Lung (tissue), 12 donors: Measurements from ENCODE around the gene CEP128. TPM values are rescaled to one million over a fixed set of nuclear protein-coding genes. Genes with fewer than 3 reads are reported as not detected.

Experiments used
- ATAC-seq: fragments of 200-7000 bp; cut with Tn5 transposase; one replicate; pipeline ENCODE4 v1.9.1; 2020; ENCODE audit warnings: moderate number of reproducible peaks; ENCODE audit not compliant: insufficient read depth, low FRiP score
- DNase-seq, 3 donors: peaks; one replicate each; pipeline ENCODE4 v3.0.0-alpha.2; 2013 to 2017
- H3K27ac ChIP-seq, 2 donors: one replicate each; pipeline ENCODE4 v1.5.1; 2013; ENCODE audit warnings: mild to moderate bottlenecking in 2 of 2, moderate library complexity in 2 of 2, control low read depth in 1 of 2, inconsistent platforms in 1 of 2, low read depth in 1 of 2, low read length in 1 of 2
- H3K27me3 ChIP-seq, 3 donors: one replicate each; pipeline ENCODE4 v1.5.1; 2013; ENCODE audit warnings: low read length in 2 of 3; ENCODE audit not compliant: control insufficient read depth in 3 of 3, insufficient read depth in 3 of 3
- H3K36me3 ChIP-seq, 4 donors: one replicate each; pipeline ENCODE4 v1.5.1; 2013; ENCODE audit warnings: low read length in 4 of 4, mild to moderate bottlenecking in 1 of 4, moderate library complexity in 1 of 4; ENCODE audit not compliant: control insufficient read depth in 4 of 4, insufficient read depth in 4 of 4
- H3K4me1 ChIP-seq, 5 donors: one replicate each; pipeline ENCODE4 v1.5.1; 2013; ENCODE audit warnings: low read length in 5 of 5, mild to moderate bottlenecking in 2 of 5, moderate library complexity in 1 of 5; ENCODE audit not compliant: control insufficient read depth in 5 of 5, insufficient read depth in 5 of 5
- H3K4me3 ChIP-seq: one replicate; pipeline ENCODE4 v1.5.1; 2013; ENCODE audit warnings: mild to moderate bottlenecking, control low read depth, moderate library complexity
- H3K9ac ChIP-seq, 2 donors: one replicate each; pipeline ENCODE4 v1.5.1; 2013; ENCODE audit warnings: low read length in 2 of 2, control low read depth in 1 of 2; ENCODE audit not compliant: insufficient read depth in 1 of 2
- H3K9me3 ChIP-seq, 4 donors: one replicate each; pipeline ENCODE4 v1.5.1; 2013; ENCODE audit warnings: low read length in 3 of 4, mild to moderate bottlenecking in 1 of 4, moderate library complexity in 1 of 4; ENCODE audit not compliant: control insufficient read depth in 4 of 4, insufficient read depth in 3 of 4
- CTCF ChIP-seq: IDR thresholded peaks from 2 replicates; pipeline ENCODE4 v1.5.1; 2012; ENCODE audit warnings: mild to moderate bottlenecking; ENCODE audit errors: control extremely low read depth, extremely low read depth
- WGBS, 2 donors: extraction: QIAGEN DNeasy Blood & Tissue Kit; methylation state at CpG; one replicate each; pipeline ENCODE4 v1.1.7; 2013; 5-methylcytosine and 5-hydroxymethylcytosine counted together
- polyA plus RNA-seq, 2 donors: library from polyadenylated mRNA; stranded (reverse); fragments of 200-250 nt; gene quantifications; one replicate each; pipeline ENCODE4 v1.2.1, GENCODE V29; 2013
- total RNA-seq, 2 donors: library from RNA; depleted of rRNA in 1 of 2; stranded (reverse); fragments of >200 nt in 1 of 2; gene quantifications; one replicate each; pipeline ENCODE4 v1.2.1, GENCODE V29; 2014 to 2021
- donor health status: control.
- donor health status: control.
- donor health status: Bipolar disorder and iron deficiency.
- donor health status: healthy.
- donor health status: DM: yes; HTN: yes; CAD: no.

The CEP128 gene
- total and polyA plus RNA-seq, 4 donors, result 1.1 to 12.0 (median 6.2) TPM

- peaks cover 0 to 8% (median 2%) of the 10 kb centered on the region in 4 donors for H3K9me3 ChIP-seq
- H3K36me3 ChIP-seq, result no peaks in the 10 kb centered on the region
- WGBS, 2 donors, result 76 to 90% methylated on average over 3 of the region's 3 CpGs
- DNase-seq, result no peak
- no peak for ATAC-seq
- no peaks in the 10 kb centered on the region for H3K27me3 ChIP-seq
- H3K4me3 ChIP-seq, result no peak overlapping the region
- H3K9ac ChIP-seq, result no peak overlapping the region
- no peak overlapping the region for H3K27ac ChIP-seq
- TF ChIP-seq CTCF, result no peak
- no peaks in the 10 kb centered on the region for H3K4me1 ChIP-seq
These were observed 78.6 kb downstream of the CEP128 start for GRCh38 chr14:80862983-80863382.

- Histone ChIP-seq H3K4me3 (no peak overlapping the region), H3K27ac (no peak overlapping the region), H3K4me1 (no peaks in the 10 kb centered on the region), H3K27me3 (no peaks in the 10 kb centered on the region), H3K9me3 (peaks cover 0 to 6% (median under 1%) of the 10 kb centered on the region in 4 donors), H3K36me3 (no peaks in the 10 kb centered on the region), H3K9ac (no peak overlapping the region)
- TF ChIP-seq CTCF, result no peak
- no peak for ATAC-seq
- DNase-seq, result no peak
- 94 to 95% methylated on average over 5 of the region's 5 CpGs for WGBS, 2 donors
These were observed 79.0 kb downstream of the CEP128 start for GRCh38 chr14:80862541-80862940.

GRCh38 chr14:80850197-80850814, 91.2 kb downstream of the CEP128 start:
- Histone ChIP-seq H3K36me3 (no peaks in the 10 kb centered on the region), H3K4me3 (no peak overlapping the region), H3K9ac (no peak overlapping the region), H3K9me3 (no peaks in the 10 kb centered on the region), H3K27me3 (no peaks in the 10 kb centered on the region), H3K27ac (no peak overlapping the region), H3K4me1 (peaks cover 0 to 4% (median 0%) of the 10 kb centered on the region in 5 donors)
- peak; percentile 46 for TF ChIP-seq CTCF
- ATAC-seq (no peak), DNase-seq (peak in 2 of 3 donors; percentile 62 to 67)
- WGBS, 2 donors, result 38 to 48% methylated on average over 4 of the region's 4 CpGs

- Histone ChIP-seq H3K9ac (no peak overlapping the region), H3K27ac (no peak overlapping the region), H3K27me3 (no peaks in the 10 kb centered on the region), H3K4me3 (no peak overlapping the region), H3K9me3 (no peaks in the 10 kb centered on the region), H3K36me3 (no peaks in the 10 kb centered on the region), H3K4me1 (peaks cover 0 to 4% (median 0%) of the 10 kb centered on the region in 5 donors)
- ATAC-seq (no peak), DNase-seq (no peak)
- TF ChIP-seq CTCF, result no peak
- WGBS, 2 donors, result 71 to 93% methylated on average over 2 of the region's 2 CpGs
These were observed 94.5 kb downstream of the CEP128 start for GRCh38 chr14:80847070-80847469.
